KMS-11 (cell line): ENCODE data around the gene DTD1.

Experiments
- H2AFZ ChIP-seq: fragments of 200-600 bp; sonication (generic); 2 replicates; pipeline ENCODE4 v1.6.1; 2016; ENCODE audit warnings: antibody characterized with exemption, mixed run types, low read depth
- H3K27ac ChIP-seq: fragments of 200-600 bp; sonication (generic); 2 replicates; pipeline ENCODE4 v1.6.1; 2016; ENCODE audit warnings: mild to moderate bottlenecking, mixed run types
- H3K27me3 ChIP-seq: fragments of 200-600 bp; sonication (generic); 2 replicates; pipeline ENCODE4 v1.6.1; 2017; ENCODE audit warnings: mild to moderate bottlenecking, low read depth, mixed run types, moderate library complexity; ENCODE audit not compliant: insufficient read depth
- H3K36me3 ChIP-seq: fragments of 200-600 bp; sonication (generic); 2 replicates; pipeline ENCODE4 v1.6.1; 2017; ENCODE audit warnings: mild to moderate bottlenecking, mixed run types; ENCODE audit not compliant: insufficient read depth
- H3K4me1 ChIP-seq: fragments of 200-600 bp; sonication (generic); 2 replicates; pipeline ENCODE4 v1.6.1; 2016; ENCODE audit warnings: mild to moderate bottlenecking, low read depth, mixed run types; ENCODE audit not compliant: poor library complexity, severe bottlenecking
- H3K4me2 ChIP-seq: fragments of 200-600 bp; sonication (generic); 2 replicates; pipeline ENCODE4 v1.7.0; 2016; ENCODE audit warnings: mild to moderate bottlenecking, mixed run types
- H3K4me3 ChIP-seq: fragments of 200-600 bp; sonication (generic); IDR thresholded peaks from 2 replicates; pipeline ENCODE4 v1.6.1; 2017; ENCODE audit warnings: low read depth, low read length, mixed read lengths; ENCODE audit not compliant: insufficient read depth
- H3K79me2 ChIP-seq: fragments of 200-600 bp; sonication (generic); 2 replicates; pipeline ENCODE4 v1.6.1; 2016; ENCODE audit warnings: low read depth, mixed run types; ENCODE audit not compliant: insufficient read depth
- H3K9ac ChIP-seq: fragments of 200-600 bp; sonication (generic); 2 replicates; pipeline ENCODE4 v1.6.1; 2016; ENCODE audit warnings: mild to moderate bottlenecking, mixed run types
- H4K20me1 ChIP-seq: fragments of 200-600 bp; sonication (generic); 2 replicates; pipeline ENCODE4 v1.6.1; 2016; ENCODE audit warnings: mild to moderate bottlenecking, mixed run types; ENCODE audit not compliant: insufficient read depth
- TF ChIP-seq, protein P1 (sequence below): fragments of 200-600 bp; sonication (generic); conservative IDR thresholded peaks from 2 replicates; pipeline ENCODE4 v1.6.1; 2017; ENCODE audit warnings: low read depth, mild to moderate bottlenecking, antibody characterized with exemption, low read length, moderate library complexity, mixed read lengths

Gene DTD1

DNA sequence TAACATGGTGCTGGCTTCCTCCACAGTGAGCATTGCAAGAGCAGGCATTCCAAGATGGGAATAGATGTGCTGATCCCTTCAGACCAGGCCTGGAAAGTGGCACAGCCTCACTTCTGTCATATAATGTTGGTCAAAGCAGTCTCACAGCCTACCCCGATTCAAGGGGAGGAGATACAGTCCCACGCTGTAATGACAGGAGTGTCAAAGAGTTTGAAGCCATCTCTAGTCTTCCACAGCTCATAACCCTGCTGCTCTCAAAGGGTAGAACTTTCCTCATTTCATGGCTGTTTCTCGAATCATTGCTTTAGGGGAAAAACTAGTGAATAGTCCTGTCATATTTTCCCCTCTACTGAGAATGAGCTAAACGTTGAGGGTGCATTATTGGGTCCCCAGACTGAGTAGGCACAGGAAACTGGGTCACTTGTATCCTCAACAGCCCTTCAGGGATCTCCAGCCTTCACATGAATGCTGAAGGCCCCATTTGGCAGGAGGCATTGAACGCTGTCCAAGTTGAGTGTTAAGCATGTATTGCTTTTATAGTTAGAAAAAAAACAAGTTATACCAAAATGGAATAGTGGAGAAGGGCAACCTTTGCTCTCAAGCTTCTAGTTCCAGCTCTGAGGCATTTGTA is 27.3 kb downstream of the DTD1 start:
- H3K4me3 ChIP-seq = no peak overlapping the region
- no peaks in the 10 kb centered on the region for H3K27me3 ChIP-seq
- no peaks in the 10 kb centered on the region for H3K4me1 ChIP-seq
- no peak overlapping the region for H3K9ac ChIP-seq
- H3K4me2 ChIP-seq = no peak overlapping the region
- H4K20me1 ChIP-seq = no peaks in the 10 kb centered on the region
- no peak overlapping the region for H2AFZ ChIP-seq
- TF ChIP-seq, protein P1, sequence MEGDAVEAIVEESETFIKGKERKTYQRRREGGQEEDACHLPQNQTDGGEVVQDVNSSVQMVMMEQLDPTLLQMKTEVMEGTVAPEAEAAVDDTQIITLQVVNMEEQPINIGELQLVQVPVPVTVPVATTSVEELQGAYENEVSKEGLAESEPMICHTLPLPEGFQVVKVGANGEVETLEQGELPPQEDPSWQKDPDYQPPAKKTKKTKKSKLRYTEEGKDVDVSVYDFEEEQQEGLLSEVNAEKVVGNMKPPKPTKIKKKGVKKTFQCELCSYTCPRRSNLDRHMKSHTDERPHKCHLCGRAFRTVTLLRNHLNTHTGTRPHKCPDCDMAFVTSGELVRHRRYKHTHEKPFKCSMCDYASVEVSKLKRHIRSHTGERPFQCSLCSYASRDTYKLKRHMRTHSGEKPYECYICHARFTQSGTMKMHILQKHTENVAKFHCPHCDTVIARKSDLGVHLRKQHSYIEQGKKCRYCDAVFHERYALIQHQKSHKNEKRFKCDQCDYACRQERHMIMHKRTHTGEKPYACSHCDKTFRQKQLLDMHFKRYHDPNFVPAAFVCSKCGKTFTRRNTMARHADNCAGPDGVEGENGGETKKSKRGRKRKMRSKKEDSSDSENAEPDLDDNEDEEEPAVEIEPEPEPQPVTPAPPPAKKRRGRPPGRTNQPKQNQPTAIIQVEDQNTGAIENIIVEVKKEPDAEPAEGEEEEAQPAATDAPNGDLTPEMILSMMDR = no peak
- H3K27ac ChIP-seq = no peak overlapping the region
- H3K79me2 ChIP-seq = no peaks in the 10 kb centered on the region
- no peaks in the 10 kb centered on the region for H3K36me3 ChIP-seq

DNA sequence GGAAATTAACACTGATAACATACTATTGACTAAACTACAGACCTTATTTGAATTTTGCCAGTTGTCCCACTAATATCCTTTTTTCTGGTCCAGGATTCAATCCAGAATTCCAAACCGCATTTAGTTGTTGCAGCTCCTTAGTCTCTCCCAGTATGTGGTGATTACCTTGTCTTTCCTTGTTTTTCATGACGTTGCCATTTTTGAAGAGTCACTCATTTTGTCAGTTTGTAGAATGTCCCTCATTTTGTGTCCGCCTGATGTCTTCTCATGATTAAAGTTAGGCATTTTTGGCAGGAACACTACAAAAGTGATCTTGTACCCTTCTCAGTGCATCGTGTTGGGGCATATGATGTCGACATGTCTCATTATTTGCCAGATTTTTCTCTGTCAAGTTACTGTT is 33.1 kb downstream of the DTD1 start:
- Histone ChIP-seq H4K20me1 (no peaks in the 10 kb centered on the region), H3K4me3 (no peak overlapping the region), H3K79me2 (no peaks in the 10 kb centered on the region), H3K27ac (no peak overlapping the region), H3K9ac (no peak overlapping the region), H3K4me2 (no peak overlapping the region), H2AFZ (no peak overlapping the region), H3K27me3 (no peaks in the 10 kb centered on the region), H3K4me1 (no peaks in the 10 kb centered on the region), H3K36me3 (no peaks in the 10 kb centered on the region)
- TF ChIP-seq, protein P1 = no peak

DNA sequence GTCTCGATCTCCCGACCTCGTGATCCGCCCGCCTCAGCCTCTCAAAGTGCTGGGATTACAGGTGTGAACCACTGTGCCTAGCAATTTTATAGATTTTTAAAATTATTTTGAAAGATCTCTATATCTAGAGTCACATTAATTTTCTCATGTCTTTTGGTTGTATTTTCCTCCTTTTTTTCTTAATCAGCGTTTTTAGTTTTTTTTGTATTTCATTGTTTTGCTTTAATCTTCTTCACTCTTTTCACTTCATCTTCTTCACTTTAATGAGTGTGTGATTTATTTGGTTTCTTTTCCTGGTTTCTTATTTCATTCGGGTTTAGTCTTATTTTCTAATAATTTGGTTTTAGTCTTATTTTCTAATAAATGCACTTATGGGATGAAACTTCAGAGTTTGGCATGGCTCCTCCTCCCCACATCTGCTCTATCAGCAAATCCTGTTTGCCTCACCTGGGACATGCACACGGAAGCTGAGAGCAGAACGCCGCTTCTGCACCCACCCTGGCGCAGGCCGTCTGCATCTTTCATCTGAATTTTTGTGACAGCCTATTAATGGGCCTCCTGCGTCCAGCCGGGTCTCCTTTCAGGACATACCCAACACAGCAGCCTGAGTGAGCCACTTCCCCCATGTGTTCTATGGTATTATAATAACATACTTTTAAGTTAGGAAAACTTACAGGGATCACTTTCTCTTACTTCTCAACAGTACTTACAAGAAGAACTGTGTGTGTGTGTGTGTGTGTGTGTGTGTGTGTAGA is 35.5 kb downstream of the DTD1 start:
- H3K4me1 ChIP-seq = no peaks in the 10 kb centered on the region
- H3K79me2 ChIP-seq = no peaks in the 10 kb centered on the region
- H3K4me3 ChIP-seq = no peak overlapping the region
- no peak overlapping the region for H2AFZ ChIP-seq
- H3K27me3 ChIP-seq = no peaks in the 10 kb centered on the region
- H3K27ac ChIP-seq = no peak overlapping the region
- H3K9ac ChIP-seq = no peak overlapping the region
- H4K20me1 ChIP-seq = no peaks in the 10 kb centered on the region
- TF ChIP-seq, protein P1 = no peak
- no peaks in the 10 kb centered on the region for H3K36me3 ChIP-seq
- no peak overlapping the region for H3K4me2 ChIP-seq

DNA sequence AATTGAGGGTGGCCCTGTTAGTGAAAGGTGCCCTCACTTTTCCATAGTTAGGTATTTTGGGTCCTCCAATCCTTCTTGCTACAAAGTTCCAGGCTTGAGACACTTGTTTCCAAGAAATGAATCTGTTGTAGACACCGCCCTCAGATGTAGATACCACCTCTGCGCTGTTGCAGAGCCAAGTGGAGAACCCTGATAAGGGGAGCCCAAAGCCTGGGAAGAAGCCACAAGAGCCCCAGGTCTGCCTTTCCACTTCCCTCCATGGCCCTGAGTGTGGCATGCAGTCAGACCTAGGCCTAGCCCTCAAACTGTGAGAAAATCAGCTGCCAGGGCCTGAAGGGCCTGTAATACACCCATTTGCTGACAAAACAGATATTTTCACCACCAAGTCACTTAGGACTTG is 37.1 kb downstream of the DTD1 start:
- Histone ChIP-seq H3K79me2 (no peaks in the 10 kb centered on the region), H3K27me3 (no peaks in the 10 kb centered on the region), H3K9ac (no peak overlapping the region), H3K27ac (no peak overlapping the region), H2AFZ (no peak overlapping the region), H3K4me3 (no peak overlapping the region), H3K4me2 (no peak overlapping the region), H3K4me1 (no peaks in the 10 kb centered on the region), H4K20me1 (no peaks in the 10 kb centered on the region), H3K36me3 (no peaks in the 10 kb centered on the region)
- TF ChIP-seq, protein P1 = no peak
